ENCODE results near the gene PDE9A. TPM values are rescaled to one million over a fixed set of nuclear protein-coding genes. Genes with fewer than 3 reads are reported as not detected.
A peak's percentile ranks its signal among the peaks of the same experiment; 100 is the strongest.

Gene PDE9A
- total and polyA plus RNA-seq, 9 donors, result 3.9 to 11.3 (median 6.9) TPM

- Histone ChIP-seq H3K4me3 (peak overlapping the region; percentile 42), H3K27ac (no peak overlapping the region)
- WGBS, 3 donors, result 60 to 71% (median 64%) methylated on average over 18 of the region's 18 CpGs
Measured at GRCh38 chr21:42654913-42655795, 1.7 kb downstream of the PDE9A start.

GRCh38 chr21:42655796-42656770 lies 2.7 kb downstream of the PDE9A start:
- 73 to 78% (median 74%) methylated on average over 30 to 31 of the region's 31 CpGs for WGBS, 3 donors
- no peak for DNase-seq
- Histone ChIP-seq H3K27ac (no peak overlapping the region), H3K4me3 (no peak overlapping the region), H3K27me3 (no peaks in the 10 kb centered on the region), H3K9me3 (no peaks in the 10 kb centered on the region), H3K4me1 (ENCODE audit: insufficient read depth) (peaks cover 2% of the 10 kb centered on the region), H3K36me3 (no peaks in the 10 kb centered on the region)
- no peak for TF ChIP-seq POLR2A (IDR thresholded peaks at IDR 0.05)
- no peak for TF ChIP-seq CTCF (IDR thresholded peaks at IDR 0.05)
- no peak for TF ChIP-seq EP300 (IDR thresholded peaks at IDR 0.05)
- intact Hi-C loops (cut with DNase I), result loop anchor here in 1 of 4 donors (10.0 kb wide), 1 partner anchor 159 kb away; no protein-coding TSS in a partner anchor

More at GRCh38 chr21:42654913-42655795, 1.7 kb downstream of the PDE9A start:
- TF ChIP-seq POLR2A (IDR thresholded peaks at IDR 0.05) (no peak), EP300 (IDR thresholded peaks at IDR 0.05) (no peak), CTCF (IDR thresholded peaks at IDR 0.05) (no peak)
- H3K9me3 ChIP-seq, result no peaks in the 10 kb centered on the region
- no peak for DNase-seq
- intact Hi-C loops (cut with DNase I), result loop anchor here in 1 of 4 donors (10.0 kb wide), 1 partner anchor 160 kb away; no protein-coding TSS in a partner anchor
- no peaks in the 10 kb centered on the region for H3K27me3 ChIP-seq
- peaks cover 2% of the 10 kb centered on the region for H3K4me1 ChIP-seq (ENCODE audit: insufficient read depth)
- no peaks in the 10 kb centered on the region for H3K36me3 ChIP-seq

- Histone ChIP-seq H3K36me3 (no peaks in the 10 kb centered on the region), H3K27ac (no peak overlapping the region), H3K4me1 (ENCODE audit: insufficient read depth) (peaks cover 2% of the 10 kb centered on the region), H3K9me3 (no peaks in the 10 kb centered on the region), H3K27me3 (no peaks in the 10 kb centered on the region), H3K4me3 (no peak overlapping the region)
- intact Hi-C loops (cut with DNase I), result loop anchor here in 1 of 4 donors (10.0 kb wide), 1 partner anchor 158 kb away; no protein-coding TSS in a partner anchor
- TF ChIP-seq EP300 (IDR thresholded peaks at IDR 0.05) (no peak), CTCF (IDR thresholded peaks at IDR 0.05) (no peak), POLR2A (IDR thresholded peaks at IDR 0.05) (no peak)
- WGBS, 3 donors, result 90 to 91% (median 91%) methylated on average over 9 of the region's 9 CpGs
- no peak for DNase-seq
Measured at GRCh38 chr21:42656872-42657271, 3.5 kb downstream of the PDE9A start.
